H9 (cell line): ENCODE results near the gene IL18R1. TPM values are rescaled to one million over a fixed set of nuclear protein-coding genes. Genes with fewer than 3 reads are reported as not detected.

Experiments used
- DNase-seq: peaks from one replicate; pipeline ENCODE4 v3.0.0-alpha.2; 2017
- H2AFZ ChIP-seq: one replicate; pipeline ENCODE4 v1.6.1; 2013; ENCODE audit warnings: mild to moderate bottlenecking, low read length, control low read depth, moderate library complexity
- H2AK5ac ChIP-seq: 2 replicates; pipeline ENCODE4 v1.6.1; 2013; ENCODE audit warnings: low read length, control low read depth, mixed read lengths; ENCODE audit not compliant: insufficient read length
- H2BK120ac ChIP-seq: one replicate; pipeline ENCODE4 v1.6.1; 2013; ENCODE audit warnings: low read depth, mild to moderate bottlenecking, low read length, control low read depth, inconsistent platforms; ENCODE audit not compliant: poor library complexity, severe bottlenecking
- H2BK12ac ChIP-seq: 2 replicates; pipeline ENCODE4 v1.6.1; 2013; ENCODE audit warnings: low read length, control low read depth, mixed read lengths, low read depth; ENCODE audit not compliant: insufficient read length
- H2BK15ac ChIP-seq: 2 replicates; pipeline ENCODE4 v1.6.1; 2013; ENCODE audit warnings: low read depth, low read length, control low read depth
- H2BK20ac ChIP-seq: one replicate; pipeline ENCODE4 v1.6.1; 2013; ENCODE audit warnings: low read depth, mild to moderate bottlenecking, low read length, control low read depth, inconsistent platforms; ENCODE audit not compliant: poor library complexity, severe bottlenecking
- H2BK5ac ChIP-seq: 2 replicates; pipeline ENCODE4 v1.6.1; 2013; ENCODE audit warnings: low read length, control low read depth, mixed read lengths; ENCODE audit not compliant: insufficient read length
- H3K14ac ChIP-seq: 2 replicates; pipeline ENCODE4 v1.6.1; 2013; ENCODE audit warnings: low read length, control low read depth; ENCODE audit not compliant: insufficient read depth
- H3K18ac ChIP-seq: 2 replicates; pipeline ENCODE4 v1.6.1; 2013; ENCODE audit warnings: low read depth, mild to moderate bottlenecking, mixed read lengths, low read length, control low read depth; ENCODE audit not compliant: insufficient read length
- H3K23ac ChIP-seq: 2 replicates; pipeline ENCODE4 v1.6.1; 2013; ENCODE audit warnings: low read length, control low read depth, mixed read lengths, low read depth; ENCODE audit not compliant: insufficient read length
- H3K23me2 ChIP-seq: 2 replicates; pipeline ENCODE4 v1.6.1; 2013; ENCODE audit warnings: low read depth, mild to moderate bottlenecking, mixed read lengths, low read length, control low read depth; ENCODE audit not compliant: insufficient read length, poor library complexity, severe bottlenecking
- H3K27ac ChIP-seq: 2 replicates; pipeline ENCODE4 v1.5.1; 2013; ENCODE audit warnings: low read length, control low read depth, mixed read lengths, low read depth; ENCODE audit not compliant: insufficient read length
- H3K27me3 ChIP-seq: 2 replicates; pipeline ENCODE4 v1.6.1; 2013; ENCODE audit warnings: low read length, control low read depth, inconsistent platforms; ENCODE audit not compliant: insufficient read depth
- H3K4ac ChIP-seq: 2 replicates; pipeline ENCODE4 v1.6.1; 2013; ENCODE audit warnings: low read depth, mild to moderate bottlenecking, control low read depth, inconsistent platforms, low read length, moderate library complexity
- H3K4me1 ChIP-seq: 2 replicates; pipeline ENCODE4 v1.6.1; 2013; ENCODE audit warnings: low read length, control low read depth, inconsistent platforms; ENCODE audit not compliant: insufficient read depth
- H3K4me2 ChIP-seq: 2 replicates; pipeline ENCODE4 v1.6.1; 2013; ENCODE audit warnings: low read length, control low read depth, mixed read lengths; ENCODE audit not compliant: insufficient read length, insufficient read depth
- H3K56ac ChIP-seq: 2 replicates; pipeline ENCODE4 v1.6.1; 2013; ENCODE audit warnings: low read depth, mild to moderate bottlenecking, mixed read lengths, low read length, control low read depth; ENCODE audit not compliant: insufficient read length
- H3K79me1 ChIP-seq: 2 replicates; pipeline ENCODE4 v1.6.1; 2013; ENCODE audit warnings: low read depth, mild to moderate bottlenecking, moderate library complexity, low read length, control low read depth, inconsistent platforms; ENCODE audit not compliant: insufficient read depth, poor library complexity, severe bottlenecking
- H3K79me2 ChIP-seq: 2 replicates; pipeline ENCODE4 v1.6.1; 2013; ENCODE audit warnings: low read length, control low read depth, inconsistent platforms; ENCODE audit not compliant: insufficient read depth
- H3K9ac ChIP-seq: 2 replicates; pipeline ENCODE4 v1.6.1; 2013; ENCODE audit warnings: low read length, control low read depth, mixed read lengths; ENCODE audit not compliant: insufficient read length; ENCODE audit errors: extremely low read depth
- H3K9me3 ChIP-seq: one replicate; pipeline ENCODE4 v1.6.1; 2013; ENCODE audit warnings: low read depth, low read length, inconsistent platforms; ENCODE audit not compliant: control insufficient read depth
- H3T11ph ChIP-seq: one replicate; pipeline ENCODE4 v1.6.1; 2013; ENCODE audit warnings: mild to moderate bottlenecking, low read length, control low read depth, inconsistent platforms
- H4K20me1 ChIP-seq: one replicate; pipeline ENCODE4 v1.6.1; 2013; ENCODE audit not compliant: control insufficient read depth, insufficient read length, insufficient read depth
- H4K5ac ChIP-seq: 2 replicates; pipeline ENCODE4 v1.6.1; 2013; ENCODE audit warnings: low read depth, mild to moderate bottlenecking, mixed read lengths, low read length, control low read depth; ENCODE audit not compliant: insufficient read length
- H4K8ac ChIP-seq: replicated peaks from 2 replicates; pipeline ENCODE4 v1.6.1; 2013; ENCODE audit warnings: low read length, control low read depth, mixed read lengths, low read depth; ENCODE audit not compliant: insufficient read length
- H4K91ac ChIP-seq: 2 replicates; pipeline ENCODE4 v1.6.1; 2013; ENCODE audit warnings: low read depth, mild to moderate bottlenecking, moderate library complexity, mixed read lengths, low read length, control low read depth; ENCODE audit not compliant: insufficient read length
- H3K27ac Mint-ChIP-seq, 3 experiments: 2 replicates in 2 of 3; 3 replicates in 1 of 3; pipeline ENCODE4 v1.8.0; 2020 to 2021; ENCODE audit warnings: mixed read lengths in 3 of 3, mild to moderate bottlenecking in 1 of 3, moderate library complexity in 1 of 3
- H3K27me3 Mint-ChIP-seq: 2 replicates; pipeline ENCODE4 v1.8.0; 2021; ENCODE audit warnings: low read depth, mild to moderate bottlenecking, moderate library complexity, mixed read lengths
- H3K36me3 Mint-ChIP-seq, 3 experiments: 2 replicates in 2 of 3; 3 replicates in 1 of 3; pipeline ENCODE4 v1.8.0; 2020 to 2021; ENCODE audit warnings: low read depth in 3 of 3, mixed read lengths in 3 of 3; ENCODE audit not compliant: insufficient read depth in 1 of 3
- H3K4me1 Mint-ChIP-seq, 2 experiments: 2 replicates each; pipeline ENCODE4 v1.8.0; 2020; ENCODE audit warnings: mixed read lengths in 2 of 2
- H3K4me3 Mint-ChIP-seq, 2 experiments: 2 replicates in 1 of 2; 3 replicates in 1 of 2; pipeline ENCODE4 v1.8.0; 2020 to 2021; ENCODE audit warnings: mild to moderate bottlenecking in 2 of 2, mixed read lengths in 2 of 2, moderate library complexity in 1 of 2
- H3K9me3 Mint-ChIP-seq, 2 experiments: 2 replicates in 1 of 2; 3 replicates in 1 of 2; pipeline ENCODE4 v1.8.0; 2020; ENCODE audit warnings: mild to moderate bottlenecking in 2 of 2, mixed read lengths in 2 of 2, moderate library complexity in 1 of 2
- CTCF ChIP-seq: fragments of 200-600 bp; sonication (generic); conservative IDR thresholded peaks from 3 replicates; pipeline ENCODE4 v1.8.0; 2021; ENCODE audit warnings: antibody characterized with exemption, mild to moderate bottlenecking
- WGBS: extraction: QIAGEN DNeasy Blood & Tissue Kit; methylation state at CpG from one replicate; pipeline ENCODE4 v1.1.7; 2013; ENCODE audit warnings: missing lambda C conversion rate, low lambda C conversion rate, mixed read lengths; ENCODE audit not compliant: insufficient read length; ENCODE audit errors: extremely low coverage; 5-methylcytosine and 5-hydroxymethylcytosine counted together
- total RNA-seq: library from RNA; stranded (reverse); gene quantifications from 2 replicates; pipeline ENCODE4 v1.2.1, GENCODE V29; 2021

Gene IL18R1
- total RNA-seq, 1 experiment from 2014 or later, result not detected

DNA sequence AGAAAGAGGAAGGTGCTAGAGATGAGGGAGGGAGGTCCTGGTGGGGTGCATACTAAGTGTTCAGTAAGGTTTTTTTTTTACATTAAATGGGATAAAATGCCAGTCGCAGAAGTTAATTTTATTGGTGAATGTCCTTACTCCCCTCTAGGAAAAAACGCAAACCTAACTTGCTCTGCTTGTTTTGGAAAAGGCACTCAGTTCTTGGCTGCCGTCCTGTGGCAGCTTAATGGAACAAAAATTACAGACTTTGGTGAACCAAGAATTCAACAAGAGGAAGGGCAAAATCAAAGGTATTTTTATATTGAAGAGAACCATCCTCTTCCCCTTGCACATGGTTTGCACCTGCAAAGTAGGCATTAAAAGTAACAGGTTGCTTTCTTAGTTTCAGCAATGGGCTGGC is 12.7 kb upstream of the IL18R1 start:
- no peaks in the 10 kb centered on the region for H3K23me2 ChIP-seq
- H2BK20ac ChIP-seq, result no peak overlapping the region
- no peak overlapping the region for H4K5ac ChIP-seq
- Mint-ChIP-seq H3K4me1 (no peaks in the 10 kb centered on the region), H3K4me3 (no peak overlapping the region), H3K36me3 (no peaks in the 10 kb centered on the region), H3K9me3 (no peaks in the 10 kb centered on the region), H3K27me3 (no peaks in the 10 kb centered on the region), H3K27ac (no peak overlapping the region)
- H2BK15ac ChIP-seq, result no peak overlapping the region
- H2BK12ac ChIP-seq, result no peak overlapping the region
- WGBS, result no CpG with 5 or more reads among the region's 3 CpGs
- H2AK5ac ChIP-seq, result no peak overlapping the region
- no peak overlapping the region for H2BK5ac ChIP-seq
- H3K79me1 ChIP-seq, result no peaks in the 10 kb centered on the region
- no peak overlapping the region for H3K27ac ChIP-seq
- no peak overlapping the region for H3K14ac ChIP-seq
- no peak for DNase-seq
- H4K8ac ChIP-seq, result no peak overlapping the region
- H2AFZ ChIP-seq, result no peak overlapping the region
- H4K20me1 ChIP-seq, result no peaks in the 10 kb centered on the region
- H3K18ac ChIP-seq, result no peak overlapping the region
- no peak overlapping the region for H3T11ph ChIP-seq
- no peak overlapping the region for H3K56ac ChIP-seq
- H3K23ac ChIP-seq, result no peak overlapping the region
- H2BK120ac ChIP-seq, result no peak overlapping the region
- H3K27me3 ChIP-seq, result no peaks in the 10 kb centered on the region
- no peak overlapping the region for H4K91ac ChIP-seq
- H3K4me2 ChIP-seq, result no peak overlapping the region
- no peaks in the 10 kb centered on the region for H3K79me2 ChIP-seq
- no peaks in the 10 kb centered on the region for H3K9me3 ChIP-seq
- no peaks in the 10 kb centered on the region for H3K4me1 ChIP-seq
- no peak for TF ChIP-seq CTCF
- H3K4ac ChIP-seq, result no peak overlapping the region
- H3K9ac ChIP-seq, result no peak overlapping the region
